GM12878 (cell line): ENCODE results near the gene UHRF2. TPM values are rescaled to one million over a fixed set of nuclear protein-coding genes. Genes with fewer than 3 reads are reported as not detected.

ENCODE experiments used
- ATAC-seq: fragments of 200-7000 bp; cut with Tn5 transposase; 3 replicates; pipeline ENCODE4 v1.9.1; 2020; ENCODE audit warnings: mild to moderate bottlenecking, moderate library complexity
- BruUV-seq: library from RNA; stranded (reverse); fragments of 400-500 nt; replicated peaks from 2 replicates; lab custom pipeline; 2021; lab: Mats Ljungman, UMichigan
- CTCF ChIA-PET: fragments of 300-600 bp; sonication (Branson Sonifier 250); formaldehyde crosslinking; extraction: SDS; loops from one replicate; lab custom pipeline; 2021; ENCODE audit warnings: inconsistent platforms; lab: Yijun Ruan, JAX
- POLR2A ChIA-PET: fragments of 350-600 bp; formaldehyde crosslinking; extraction: SDS; loops from one replicate; lab custom pipeline; 2021; ENCODE audit warnings: inconsistent platforms; lab: Charles Lee
- RAD21 ChIA-PET: fragments of 300-600 bp; sonication (Branson Sonifier 250); formaldehyde crosslinking; loops from one replicate; lab custom pipeline; 2023; ENCODE audit warnings: antibody characterized with exemption; ENCODE audit not compliant: unreplicated experiment; lab: Charles Lee
- SMC1A ChIA-PET: fragments of 300-600 bp; sonication (Branson Sonifier 250); formaldehyde crosslinking; loops from one replicate; lab custom pipeline; 2023; ENCODE audit not compliant: unreplicated experiment, uncharacterized antibody; lab: Charles Lee
- DNase-seq: peaks from one replicate; pipeline ENCODE4 v3.0.0-alpha.2; 2011; ENCODE audit warnings: low read depth, low spot score
- FAIRE-seq: peaks from 3 replicates; lab custom pipeline; 2011; peaks lifted over from hg19 to GRCh38; lab: Jason Lieb, UNC
- H2AFZ ChIP-seq: 2 replicates; pipeline ENCODE4 v1.6.0; 2011; ENCODE audit warnings: low read depth, low read length, control low read depth; ENCODE audit not compliant: control insufficient read depth
- H3K27ac ChIP-seq: 2 replicates; pipeline ENCODE4 v1.5.1; 2011; ENCODE audit warnings: control low read depth; ENCODE audit not compliant: control insufficient read depth, insufficient read depth
- H3K27me3 ChIP-seq, 2 experiments: replicated peaks in 1 of 2; 2 replicates each; pipeline versions ENCODE4 v1.6.0 to v1.6.1; 2011; ENCODE audit warnings: low read length in 1 of 2; ENCODE audit not compliant: control insufficient read depth in 2 of 2, insufficient read depth in 2 of 2
- H3K36me3 ChIP-seq, 2 experiments: 2 replicates each; pipeline ENCODE4 v1.5.1; 2011; ENCODE audit warnings: low read length in 1 of 2; ENCODE audit not compliant: control insufficient read depth in 2 of 2, insufficient read depth in 2 of 2
- H3K4me1 ChIP-seq: 2 replicates; pipeline ENCODE4 v1.6.1; 2011; ENCODE audit warnings: mild to moderate bottlenecking, low read length, moderate library complexity, mixed read lengths; ENCODE audit not compliant: control insufficient read depth, insufficient read depth
- H3K4me2 ChIP-seq: 2 replicates; pipeline ENCODE4 v1.6.0; 2011; ENCODE audit warnings: control low read depth; ENCODE audit not compliant: control insufficient read depth, insufficient read depth
- H3K4me3 ChIP-seq: fragments of 200-600 bp; sonication (generic); 2 replicates; pipeline ENCODE4 v1.5.1; 2016
- H3K79me2 ChIP-seq: 2 replicates; pipeline ENCODE4 v1.6.0; 2011; ENCODE audit warnings: low read length; ENCODE audit not compliant: control insufficient read depth, insufficient read depth
- H3K9ac ChIP-seq: 2 replicates; pipeline ENCODE4 v1.8.0; 2011; ENCODE audit warnings: low read length, control low read depth, mixed read lengths; ENCODE audit not compliant: control insufficient read depth, insufficient read depth
- H3K9me3 ChIP-seq: replicated peaks from 3 replicates; pipeline ENCODE4 v1.5.1; 2011; ENCODE audit warnings: mild to moderate bottlenecking, low read length; ENCODE audit not compliant: control insufficient read depth, insufficient read depth
- H4K20me1 ChIP-seq: 2 replicates; pipeline ENCODE4 v1.6.0; 2011; ENCODE audit not compliant: control insufficient read depth, insufficient read depth
- ASH2L ChIP-seq: fragments of 300-600, 200-600 bp; sonication (generic); IDR thresholded peaks from 2 replicates; pipeline ENCODE4 v1.6.1; 2017; ENCODE audit warnings: low read depth, mild to moderate bottlenecking, borderline replicate concordance
- ETV6 ChIP-seq, 2 experiments: fragments of 450-650 bp in 1 of 2; IDR thresholded peaks in 1 of 2; conservative IDR thresholded peaks in 1 of 2; 2 replicates each; pipeline ENCODE4 v1.6.1; 2014; ENCODE audit warnings: antibody characterized with exemption in 1 of 2, borderline replicate concordance in 1 of 2, low read depth in 1 of 2, mild to moderate bottlenecking in 1 of 2, moderate library complexity in 1 of 2
- IKZF1 ChIP-seq: fragments of 450-650 bp; conservative IDR thresholded peaks from 2 replicates; pipeline ENCODE4 v1.6.1; 2017; ENCODE audit warnings: antibody characterized with exemption, mild to moderate bottlenecking
- JUNB ChIP-seq: IDR thresholded peaks from 2 replicates; pipeline ENCODE4 v1.6.1; 2016; ENCODE audit warnings: antibody characterized with exemption, mild to moderate bottlenecking
- MEF2B ChIP-seq: fragments of 450-650 bp; IDR thresholded peaks from 2 replicates; pipeline ENCODE4 v1.6.1; 2018; ENCODE audit warnings: mild to moderate bottlenecking, moderate library complexity; ENCODE audit not compliant: partially characterized antibody, poor library complexity, severe bottlenecking
- NFIC ChIP-seq: IDR thresholded peaks from 2 replicates; pipeline ENCODE4 v1.6.1; 2012; ENCODE audit warnings: low read depth, mild to moderate bottlenecking, inconsistent platforms, low read length, moderate library complexity
- NKRF ChIP-seq: fragments of 450-650 bp; conservative IDR thresholded peaks from 2 replicates; pipeline ENCODE4 v1.6.1; 2017; ENCODE audit warnings: mild to moderate bottlenecking, moderate library complexity
- PBX3 ChIP-seq: IDR thresholded peaks from 2 replicates; pipeline ENCODE4 v1.6.1; 2011; ENCODE audit warnings: mild to moderate bottlenecking, low read depth, low read length, moderate library complexity; ENCODE audit not compliant: insufficient replicate concordance
- ZBTB4 ChIP-seq: fragments of 450-650 bp; formaldehyde crosslinking; IDR thresholded peaks from 2 replicates; pipeline ENCODE4 v1.4.0; 2022; ENCODE audit warnings: mild to moderate bottlenecking, moderate library complexity
- in situ Hi-C: fragments of 300-500 bp; cut with MboI; formaldehyde crosslinking; loops from 9 replicates; pipeline ENCODE4 v1.14.3; 2018; ENCODE audit warnings: mixed read lengths
- intact Hi-C: fragments of 100-400 bp; cut with micrococcal nuclease; formaldehyde crosslinking; loops from one replicate; pipeline ENCODE4 v1.14.2; 2022; ENCODE audit not compliant: unreplicated experiment
- polyA plus RNA-seq, 11 experiments: library from polyadenylated mRNA; depleted of rRNA in 4 of 11; unstranded in 6 of 11; stranded (reverse) in 5 of 11; fragments of >200 nt; fragmentation: Nextera tagmentation in 4 of 11; fragmentation: Illumina TruSeq in 1 of 11; extraction: Ambion mirVana in 4 of 11; extraction: Trizol in 1 of 11; gene quantifications; 1 replicate in 1 of 11; 2 replicates in 10 of 11; pipeline versions ENCODE4 v1.2.1 to v1.2.3, GENCODE V29; 2011 to 2016; ENCODE audit warnings: inconsistent platforms in 2 of 11, missing spikeins in 2 of 11, low read depth in 1 of 11
- total RNA-seq, 4 experiments: library from RNA; depleted of rRNA in 3 of 4; stranded (reverse); fragments of >200 nt in 3 of 4; fragmentation: Illumina TruSeq in 1 of 4; extraction: Trizol in 1 of 4; gene quantifications; 2 replicates each; pipeline versions ENCODE4 v1.2.1 to v1.2.3, GENCODE V29; 2013 to 2021

The UHRF2 gene
- total and polyA plus RNA-seq, 10 of the 15 experiments (the other 5 are each of a cell fraction or from before 2014, with no cell fraction given) = 11.2 to 95.8 (median 43.1) TPM

- no TSS peak for BruUV-seq
Measured at GRCh38 chr9:6405371-6405770, 7.6 kb upstream of the UHRF2 start.

More at GRCh38 chr9:6405371-6405770, 7.6 kb upstream of the UHRF2 start:
- H3K4me3 ChIP-seq = no peak overlapping the region
- H3K79me2 ChIP-seq = no peaks in the 10 kb centered on the region
- no peaks in the 10 kb centered on the region for H3K9me3 ChIP-seq
- DNase-seq (no peak), FAIRE-seq (no peak), ATAC-seq (no peak)
- H3K27ac ChIP-seq = no peak overlapping the region
- ChIA-PET SMC1A (interaction anchor here (1.1 kb wide), 1 partner anchor 10 kb away, joined by 3 read pairs; no protein-coding TSS in a partner anchor), CTCF (no interaction called here), RAD21 (no interaction called here), POLR2A (no interaction called here)
- no peaks in the 10 kb centered on the region for H3K27me3 ChIP-seq
- intact Hi-C loops = no loop called here
- TF ChIP-seq PBX3 (no peak), JUNB (no peak), NKRF (no peak), MEF2B (no peak), ETV6 (conservative IDR thresholded peaks at IDR 0.05 in 1 of 2, IDR thresholded peaks at IDR 0.05 in 1 of 2; ENCODE audit: borderline replicate concordance in 1 of 2, low read depth in 1 of 2) (no peak), NFIC (no peak), IKZF1 (no peak), ZBTB4 (CRISPR knock-in tag) (no peak), ASH2L (no peak)
- no peaks in the 10 kb centered on the region for H4K20me1 ChIP-seq
- in situ Hi-C loops = loop anchor here (5.0 kb wide), 1 partner anchor 43 kb away; no protein-coding TSS in a partner anchor
- no peak overlapping the region for H3K4me2 ChIP-seq
- H3K9ac ChIP-seq = no peak overlapping the region
- H3K36me3 ChIP-seq = no peaks in the 10 kb centered on the region
- no peak overlapping the region for H2AFZ ChIP-seq
- no peaks in the 10 kb centered on the region for H3K4me1 ChIP-seq
